RWPE1 (cell line): ENCODE measurements around the gene NEK4.
"Not testable (repeated sequence)": the region's sequence is repeated elsewhere in the genome, so short reads cannot be mapped to it uniquely, and the experiment has no call there.

Source experiments
- CTCF ChIA-PET: fragments of 350-600 bp; sonication (Branson Sonifier 250); formaldehyde crosslinking; extraction: SDS; loops from one replicate; lab custom pipeline; 2021; lab: Yijun Ruan, JAX
- POLR2A ChIA-PET: fragments of 400-600 bp; formaldehyde crosslinking; extraction: SDS; loops from one replicate; lab custom pipeline; 2020; ENCODE audit warnings: antibody characterized with exemption; ENCODE audit not compliant: low non-redundant PET; lab: Yijun Ruan, JAX
- DNase-seq: peaks from one replicate; pipeline ENCODE4 v3.0.0; 2012; ENCODE audit warnings: low spot score
- H3K27ac ChIP-seq: fragments of 450-650 bp; 2 replicates; pipeline ENCODE4 v1.5.1; 2017
- CTCF ChIP-seq: fragments of 450-650 bp; conservative IDR thresholded peaks from 2 replicates; pipeline ENCODE4 v1.5.1; 2017; ENCODE audit warnings: low read depth, mild to moderate bottlenecking

The NEK4 gene

GRCh38 chr3:52682016-52682415 lies 88.7 kb downstream of the NEK4 start:
- no peak overlapping the region for H3K27ac ChIP-seq
- POLR2A ChIA-PET, result no interaction called here
- no peak; the same call in 1 of the 2 replicates for TF ChIP-seq CTCF
- DNase-seq, result no peak
- CTCF ChIA-PET, result no interaction called here

- DNase-seq, result no peak
- no peak for TF ChIP-seq CTCF
- ChIA-PET POLR2A (no interaction called here), CTCF (no interaction called here)
- no peak overlapping the region for H3K27ac ChIP-seq
Observed at GRCh38 chr3:52681596-52681995, 89.1 kb downstream of the NEK4 start.

GRCh38 chr3:52679811-52680210 lies 90.9 kb downstream of the NEK4 start:
- CTCF ChIA-PET, result no interaction called here
- POLR2A ChIA-PET, result no interaction called here
- no peak for DNase-seq
- no peak overlapping the region for H3K27ac ChIP-seq
- TF ChIP-seq CTCF, result no peak

DNA sequence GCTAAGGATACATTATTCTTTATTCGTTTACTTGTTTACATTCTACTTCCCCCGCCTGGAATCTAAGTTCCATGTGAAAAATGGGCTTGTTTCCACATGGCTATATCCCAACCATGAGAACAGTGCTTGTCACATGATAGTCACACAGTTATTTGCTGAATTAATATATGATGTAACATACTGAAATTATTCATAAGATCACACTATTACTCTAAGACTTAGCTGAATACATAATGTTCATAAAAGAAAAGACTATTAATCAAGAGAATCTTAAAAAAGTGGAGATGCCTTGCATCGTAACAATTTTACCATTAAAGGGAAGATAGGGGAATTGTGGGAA lies 91.6 kb downstream of the NEK4 start:
- DNase-seq, result no peak
- POLR2A ChIA-PET, result no interaction called here
- no peak overlapping the region for H3K27ac ChIP-seq
- TF ChIP-seq CTCF, result no peak
- CTCF ChIA-PET, result no interaction called here

DNA sequence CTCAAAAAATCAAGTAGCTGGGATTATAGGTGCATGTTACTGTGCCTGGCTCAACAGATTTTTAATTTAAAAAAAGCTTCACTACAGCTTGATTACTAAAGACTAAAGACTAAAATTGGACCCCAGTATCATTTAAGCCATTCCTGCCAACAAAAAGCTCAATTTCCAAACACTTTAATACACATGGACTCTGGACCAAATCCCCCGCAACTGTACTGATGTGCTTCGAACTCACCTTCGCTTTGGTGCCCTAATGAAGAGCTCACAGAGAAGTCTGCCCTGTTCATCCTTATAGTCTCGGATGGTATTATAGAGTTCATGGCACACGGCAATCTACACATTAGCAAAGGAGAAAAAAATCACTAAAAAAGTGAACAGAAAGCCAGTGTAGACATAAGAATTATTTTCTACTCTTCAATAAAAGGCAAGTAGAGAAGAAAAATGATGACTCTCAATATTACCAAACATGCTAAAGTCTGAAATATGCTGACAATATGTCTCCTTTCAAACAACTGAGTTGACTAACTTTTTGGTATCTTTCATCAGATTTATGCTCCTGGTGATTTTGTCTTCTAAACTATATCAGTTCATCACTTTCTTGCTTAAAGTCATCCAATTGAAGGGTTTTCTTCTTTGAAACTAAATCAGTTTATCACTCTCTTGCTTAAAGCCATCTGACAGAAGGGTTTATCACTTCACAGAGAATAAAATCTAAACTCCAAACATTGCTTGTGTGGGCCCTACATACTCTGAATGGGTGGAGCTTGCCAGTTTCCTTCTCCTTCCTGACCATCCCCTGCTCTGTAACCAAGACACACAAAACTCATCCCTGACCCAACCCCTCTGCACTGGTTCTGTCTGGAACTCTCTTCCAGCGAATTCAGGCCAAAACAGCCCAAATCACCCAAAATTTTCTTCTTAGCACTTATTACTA lies 92.2 kb downstream of the NEK4 start:
- no peak for TF ChIP-seq CTCF
- no peak for DNase-seq
- no peak overlapping the region for H3K27ac ChIP-seq
- ChIA-PET CTCF (no interaction called here), POLR2A (no interaction called here)

DNA sequence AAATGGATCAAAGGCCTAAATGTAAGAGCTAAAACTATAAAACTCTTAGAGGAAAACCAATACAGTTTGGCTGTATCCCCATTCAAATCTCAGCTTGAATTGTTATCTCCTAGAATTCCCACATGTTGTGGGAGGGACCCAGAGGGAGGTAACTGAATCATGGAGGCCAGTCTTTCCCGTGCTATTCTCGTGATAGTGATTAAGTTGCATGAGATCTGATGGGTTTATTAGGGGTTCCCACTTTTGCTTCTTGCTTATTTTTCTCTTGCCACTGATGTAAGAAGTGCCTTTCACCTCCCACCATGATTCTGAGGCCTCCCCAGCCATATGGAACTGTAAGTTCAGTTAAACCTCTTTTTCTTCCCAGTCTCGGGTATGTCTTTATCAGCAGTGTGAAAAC lies 94.5 kb downstream of the NEK4 start:
- H3K27ac ChIP-seq, DNase-seq, CTCF ChIA-PET, POLR2A ChIA-PET: not testable (repeated sequence)

DNA sequence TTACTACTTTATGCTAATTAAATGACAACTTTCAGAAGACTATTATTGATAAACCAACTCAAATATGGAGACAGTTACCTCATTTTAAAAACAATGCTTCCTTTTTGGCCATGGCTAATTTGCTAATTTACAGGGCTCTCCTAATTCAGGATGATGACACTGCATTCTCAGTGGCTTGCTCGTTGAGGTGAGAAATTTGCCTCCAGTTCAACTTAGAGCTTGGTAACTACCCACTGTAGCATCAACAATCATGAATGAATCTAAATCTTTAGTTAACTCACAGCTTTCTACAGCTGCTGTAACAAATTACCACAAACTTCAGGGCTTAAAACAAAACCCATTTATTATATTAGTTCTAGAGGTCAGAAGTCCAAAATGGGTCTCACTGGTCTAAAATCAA lies 99.1 kb downstream of the NEK4 start:
- H3K27ac ChIP-seq, result no peak overlapping the region
- no peak for TF ChIP-seq CTCF
- DNase-seq, result no peak
- CTCF ChIA-PET, result no interaction called here
- POLR2A ChIA-PET, result no interaction called here
